ENCODE results near the gene MSH2.

DNA sequence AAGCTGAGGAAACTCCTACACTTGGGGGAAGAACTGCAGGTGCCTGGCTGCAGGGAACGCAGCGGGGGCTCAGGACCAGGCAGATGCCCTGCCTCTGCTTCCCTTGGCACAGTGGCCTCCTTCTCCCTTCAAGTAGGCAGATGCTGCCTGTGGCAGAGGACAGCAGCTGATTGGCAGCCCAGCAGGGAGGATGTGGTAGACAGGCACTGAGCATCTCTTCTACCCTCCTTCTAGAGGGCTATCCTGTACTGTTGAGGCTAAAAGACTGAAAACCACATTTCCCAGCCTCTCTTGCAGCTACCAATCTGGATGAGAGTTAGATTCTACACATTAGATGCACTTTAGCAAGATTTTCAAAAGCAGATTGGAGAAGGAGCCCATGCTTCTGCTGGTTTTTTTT is 105.7 kb downstream of the MSH2 start:
- TF ChIP-seq, protein P1, sequence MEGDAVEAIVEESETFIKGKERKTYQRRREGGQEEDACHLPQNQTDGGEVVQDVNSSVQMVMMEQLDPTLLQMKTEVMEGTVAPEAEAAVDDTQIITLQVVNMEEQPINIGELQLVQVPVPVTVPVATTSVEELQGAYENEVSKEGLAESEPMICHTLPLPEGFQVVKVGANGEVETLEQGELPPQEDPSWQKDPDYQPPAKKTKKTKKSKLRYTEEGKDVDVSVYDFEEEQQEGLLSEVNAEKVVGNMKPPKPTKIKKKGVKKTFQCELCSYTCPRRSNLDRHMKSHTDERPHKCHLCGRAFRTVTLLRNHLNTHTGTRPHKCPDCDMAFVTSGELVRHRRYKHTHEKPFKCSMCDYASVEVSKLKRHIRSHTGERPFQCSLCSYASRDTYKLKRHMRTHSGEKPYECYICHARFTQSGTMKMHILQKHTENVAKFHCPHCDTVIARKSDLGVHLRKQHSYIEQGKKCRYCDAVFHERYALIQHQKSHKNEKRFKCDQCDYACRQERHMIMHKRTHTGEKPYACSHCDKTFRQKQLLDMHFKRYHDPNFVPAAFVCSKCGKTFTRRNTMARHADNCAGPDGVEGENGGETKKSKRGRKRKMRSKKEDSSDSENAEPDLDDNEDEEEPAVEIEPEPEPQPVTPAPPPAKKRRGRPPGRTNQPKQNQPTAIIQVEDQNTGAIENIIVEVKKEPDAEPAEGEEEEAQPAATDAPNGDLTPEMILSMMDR (IDR thresholded peaks at IDR 0.05): no peak
- TF ChIP-seq POLR2A (IDR thresholded peaks at IDR 0.05): no peak

All from tibial nerve (tissue), 3 donors.